Measurements from ENCODE around the gene ZNF440.
"Not testable (repeated sequence)": the region's sequence is repeated elsewhere in the genome, so short reads cannot be mapped to it uniquely, and the experiment has no call there.

Gene ZNF440

DNA sequence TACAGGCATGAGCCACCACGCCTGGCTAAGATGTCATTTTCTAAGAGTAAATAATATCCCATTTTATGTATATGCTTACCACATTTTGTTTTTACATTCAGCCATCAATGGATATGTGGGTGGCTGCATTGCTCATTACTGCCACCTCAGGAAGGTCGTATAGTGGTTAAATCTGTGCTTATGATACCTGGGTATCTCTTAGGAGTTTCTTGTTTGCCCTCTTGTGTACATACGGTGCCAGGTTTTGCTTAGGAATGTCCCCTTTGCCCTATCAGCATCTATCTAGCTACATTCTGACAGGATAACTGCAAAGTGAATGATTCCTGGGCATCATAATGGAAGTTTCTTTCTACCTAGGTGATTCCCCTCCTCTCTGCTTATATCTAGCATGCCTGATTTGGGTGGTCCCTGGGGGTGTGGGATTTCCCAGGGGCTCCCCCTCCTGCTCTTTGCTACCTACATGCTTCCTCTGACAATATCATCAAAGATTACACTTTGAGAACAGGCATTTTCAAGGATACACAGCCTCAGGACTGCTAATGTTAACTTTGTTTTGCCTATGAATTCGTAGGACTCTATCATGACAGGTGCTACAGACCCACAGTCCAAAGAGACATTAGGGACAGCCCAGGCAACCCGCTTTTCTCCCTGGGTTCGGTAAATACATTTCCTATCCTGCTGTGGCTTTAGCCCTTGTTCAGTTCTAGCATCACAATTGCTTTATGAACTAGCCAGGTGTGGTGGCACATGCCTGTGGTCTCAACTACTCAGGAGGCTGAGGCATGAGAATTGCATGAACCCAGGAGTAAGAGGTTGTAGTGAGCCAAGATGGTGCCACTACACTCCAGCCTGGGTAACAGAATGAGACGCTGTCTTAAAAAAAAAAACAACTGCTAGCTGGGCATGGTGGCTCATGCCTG lies 15.1 kb downstream of the ZNF440 start:
- DNase-seq (ENCODE audit: low spot score) = not testable (repeated sequence)

- no peak for DNase-seq (ENCODE audit: low spot score)
Observed at GRCh38 chr19:11832253-11832912, 18.3 kb downstream of the ZNF440 start.

DNA sequence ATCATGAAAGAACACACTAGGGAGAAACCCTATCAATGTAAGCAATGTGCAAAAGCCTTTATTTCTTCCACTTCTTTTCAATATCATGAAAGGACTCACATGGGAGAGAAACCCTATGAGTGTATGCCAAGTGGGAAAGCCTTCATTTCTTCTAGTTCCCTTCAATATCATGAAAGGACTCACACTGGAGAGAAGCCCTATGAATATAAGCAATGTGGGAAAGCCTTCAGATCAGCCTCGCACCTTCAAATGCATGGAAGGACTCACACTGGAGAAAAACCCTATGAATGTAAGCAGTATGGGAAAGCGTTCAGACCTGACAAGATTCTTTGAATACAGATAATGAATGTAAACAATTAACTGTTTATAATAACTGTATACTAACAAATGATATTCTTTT lies 19.5 kb downstream of the ZNF440 start:
- DNase-seq (ENCODE audit: low spot score) = no peak

DNA sequence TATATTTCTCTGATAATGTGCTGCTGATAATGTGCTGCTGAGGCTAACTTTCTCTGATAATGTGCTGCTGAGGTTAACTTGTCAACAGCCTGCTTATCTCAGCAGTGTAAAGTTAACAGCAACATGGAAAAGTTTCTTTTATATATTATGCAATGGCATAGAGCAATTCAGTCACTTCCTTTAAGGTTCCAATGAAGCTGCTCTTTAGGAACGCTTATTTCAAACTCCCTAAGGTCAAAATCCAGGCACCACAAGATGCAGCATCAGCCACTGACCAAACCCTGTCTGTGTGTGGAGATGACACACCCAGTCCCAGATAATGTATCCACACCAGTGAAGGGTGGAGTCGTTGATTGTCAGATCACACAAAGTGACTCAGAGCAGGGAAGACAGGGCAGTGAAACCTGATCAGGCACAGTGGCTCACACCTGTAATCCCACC lies 21.6 kb downstream of the ZNF440 start:
- DNase-seq (ENCODE audit: low spot score) = not testable (repeated sequence)

DNA sequence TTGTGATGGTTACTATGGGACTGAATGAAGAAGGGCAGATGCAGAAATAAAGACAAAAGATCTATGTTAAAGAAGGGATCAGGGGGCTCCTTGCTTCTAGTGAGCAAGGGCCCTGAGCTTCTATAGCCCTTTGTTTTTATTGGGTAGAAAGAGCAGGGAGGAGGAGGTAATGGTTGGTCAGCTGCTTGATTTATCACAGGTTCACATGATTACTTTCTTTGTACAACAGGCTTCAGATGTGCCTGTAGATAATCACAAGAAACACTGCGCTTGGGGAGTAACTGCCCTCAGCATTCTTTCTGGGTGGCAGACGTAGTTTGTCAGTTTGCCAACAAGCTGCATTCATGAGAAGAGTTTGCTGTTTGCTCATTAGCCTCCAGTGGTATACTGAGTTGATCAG lies 29.6 kb downstream of the ZNF440 start:
- DNase-seq (ENCODE audit: low spot score) = no peak

- peak; percentile 14 for DNase-seq (ENCODE audit: low spot score)
Observed at GRCh38 chr19:11847615-11848014, 33.5 kb downstream of the ZNF440 start.

DNA sequence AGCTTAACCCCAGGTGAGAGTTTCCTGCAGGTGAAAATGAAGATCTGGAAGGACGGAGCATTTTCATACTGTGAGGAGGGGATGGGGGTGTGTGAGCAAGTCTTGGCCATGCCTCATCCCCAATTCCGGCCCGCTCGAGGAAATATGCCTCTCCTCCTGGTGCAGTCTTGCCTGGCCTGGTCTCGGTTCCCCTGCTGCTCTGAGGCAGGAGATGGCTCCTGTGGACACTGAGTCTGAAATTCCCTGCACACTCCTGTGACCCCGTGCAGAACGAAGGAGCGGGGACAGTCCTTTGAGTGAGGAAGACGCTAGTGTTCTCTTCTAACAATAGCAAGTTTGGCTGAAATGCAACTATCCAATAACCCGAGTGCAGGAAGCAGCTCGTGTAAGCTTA lies 34.1 kb downstream of the ZNF440 start:
- no peak for DNase-seq (ENCODE audit: low spot score)

GRCh38 chr19:11848594-11849469 lies 34.8 kb downstream of the ZNF440 start, which contains the start of gene ZNF439:
Gene ZNF439, plus strand, starts transcription at chr19:11848726. Its CDS starts 142 bp downstream, at chr19:11848868.
- DNase-seq (ENCODE audit: low spot score) = peak; percentile 83

- not testable (repeated sequence) for DNase-seq (ENCODE audit: low spot score)
Observed at GRCh38 chr19:11850289-11850688, 36.2 kb downstream of the ZNF440 start.

GRCh38 chr19:11853358-11853757 lies 39.3 kb downstream of the ZNF440 start:
- no peak for DNase-seq (ENCODE audit: low spot score)

- no peak for DNase-seq (ENCODE audit: low spot score)
Observed at GRCh38 chr19:11856596-11857250, 42.6 kb downstream of the ZNF440 start.

DNA sequence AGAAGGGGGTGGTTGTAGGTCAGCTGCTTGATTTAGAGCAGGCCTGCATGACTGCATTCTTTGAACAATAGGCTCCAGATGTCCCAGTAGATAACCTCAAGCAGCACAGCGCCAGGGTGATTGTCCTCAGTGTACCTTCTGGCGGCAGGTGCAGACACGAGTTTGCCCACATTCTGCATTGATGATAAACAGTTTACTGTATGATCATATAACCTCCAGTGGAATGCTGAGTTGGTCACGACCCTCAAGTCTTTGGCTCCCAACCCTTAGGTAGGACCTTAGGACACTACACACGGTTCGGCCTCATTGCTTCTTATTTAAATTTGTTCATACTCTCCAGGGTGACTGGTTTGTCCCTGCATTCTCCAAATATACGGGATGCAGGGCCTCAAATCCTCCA lies 46.6 kb downstream of the ZNF440 start:
- no peak for DNase-seq (ENCODE audit: low spot score)

GRCh38 chr19:11861301-11861700 lies 47.2 kb downstream of the ZNF440 start:
- DNase-seq (ENCODE audit: low spot score) = no peak

DNA sequence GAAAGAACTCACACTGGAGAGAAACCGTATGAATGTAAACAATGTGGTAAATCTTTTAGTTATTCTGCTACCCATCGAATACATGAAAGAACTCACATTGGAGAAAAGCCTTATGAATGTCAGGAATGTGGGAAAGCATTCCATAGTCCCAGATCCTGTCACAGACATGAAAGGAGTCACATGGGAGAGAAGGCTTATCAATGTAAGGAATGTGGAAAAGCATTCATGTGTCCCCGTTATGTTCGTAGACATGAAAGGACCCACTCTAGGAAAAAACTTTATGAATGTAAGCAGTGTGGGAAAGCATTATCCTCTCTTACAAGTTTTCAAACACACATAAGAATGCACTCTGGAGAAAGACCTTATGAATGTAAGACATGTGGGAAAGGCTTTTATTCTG lies 53.7 kb downstream of the ZNF440 start:
- DNase-seq (ENCODE audit: low spot score) = not testable (repeated sequence)

DNA sequence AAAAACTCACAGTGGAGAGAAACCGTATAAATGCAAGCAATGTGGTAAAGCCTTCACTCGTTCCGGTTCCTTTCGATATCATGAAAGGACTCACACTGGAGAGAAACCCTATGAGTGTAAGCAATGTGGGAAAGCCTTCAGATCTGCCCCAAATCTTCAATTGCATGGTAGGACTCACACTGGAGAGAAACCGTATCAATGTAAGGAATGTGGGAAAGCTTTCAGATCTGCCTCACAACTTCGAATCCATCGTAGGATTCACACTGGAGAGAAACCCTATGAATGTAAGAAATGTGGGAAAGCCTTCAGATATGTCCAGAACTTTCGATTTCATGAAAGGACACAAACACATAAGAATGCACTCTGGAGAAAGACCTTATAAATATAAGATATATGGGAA lies 54.1 kb downstream of the ZNF440 start:
- no peak for DNase-seq (ENCODE audit: low spot score)

DNA sequence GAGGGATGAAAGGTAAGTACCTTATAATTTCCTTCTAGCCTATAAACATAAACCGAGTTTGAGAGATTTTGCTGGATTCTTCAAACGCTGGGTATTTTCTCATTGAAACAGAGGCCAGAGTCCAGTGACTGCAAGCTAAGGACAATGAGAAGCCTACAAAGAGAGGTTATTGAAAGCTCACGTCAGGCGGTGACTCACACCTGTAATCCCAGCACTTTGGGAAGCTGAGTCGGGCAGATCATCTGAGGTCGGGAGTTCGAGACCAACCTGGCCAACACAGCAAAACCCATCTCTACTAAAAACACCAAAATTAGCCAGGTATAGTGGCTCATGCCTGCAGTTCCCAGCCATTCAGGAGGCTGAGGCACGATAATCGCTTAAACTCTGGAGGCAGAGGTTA lies 58.6 kb downstream of the ZNF440 start:
- DNase-seq (ENCODE audit: low spot score) = no peak

- no peak for DNase-seq (ENCODE audit: low spot score)
Observed at GRCh38 chr19:11873762-11874161, 59.7 kb downstream of the ZNF440 start.

DNA sequence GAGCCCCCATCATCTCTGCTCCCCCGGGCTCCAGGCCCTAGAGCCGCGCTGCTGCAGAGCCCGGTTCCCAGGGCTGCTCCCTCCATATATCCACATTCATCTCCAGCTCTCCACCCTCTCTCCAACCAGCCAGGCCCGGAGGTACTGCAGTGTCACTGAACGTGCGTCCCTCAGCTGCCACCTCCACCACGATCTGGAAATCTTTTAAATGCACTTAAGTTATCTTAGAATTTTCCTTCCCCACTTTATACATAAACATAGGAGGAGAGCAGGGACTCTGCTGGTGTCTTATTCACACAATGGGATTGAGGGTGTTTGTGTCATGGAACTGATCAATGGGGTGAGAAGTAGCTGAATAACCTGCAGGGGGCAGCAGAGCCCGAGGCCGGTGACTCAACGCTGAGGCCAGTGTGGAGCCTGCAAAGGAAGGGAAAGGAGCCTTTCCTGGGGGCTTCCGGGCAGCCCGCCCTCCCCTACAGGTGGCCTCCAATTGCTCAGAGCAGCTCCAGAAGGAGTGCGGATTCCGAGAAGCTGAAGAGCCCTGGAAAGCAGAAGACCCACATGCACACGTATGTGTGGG lies 65.7 kb downstream of the ZNF440 start:
- peak; percentile 36 for DNase-seq (ENCODE audit: low spot score)

- no peak for DNase-seq (ENCODE audit: low spot score)
Observed at GRCh38 chr19:11880598-11880997, 66.5 kb downstream of the ZNF440 start.

DNA sequence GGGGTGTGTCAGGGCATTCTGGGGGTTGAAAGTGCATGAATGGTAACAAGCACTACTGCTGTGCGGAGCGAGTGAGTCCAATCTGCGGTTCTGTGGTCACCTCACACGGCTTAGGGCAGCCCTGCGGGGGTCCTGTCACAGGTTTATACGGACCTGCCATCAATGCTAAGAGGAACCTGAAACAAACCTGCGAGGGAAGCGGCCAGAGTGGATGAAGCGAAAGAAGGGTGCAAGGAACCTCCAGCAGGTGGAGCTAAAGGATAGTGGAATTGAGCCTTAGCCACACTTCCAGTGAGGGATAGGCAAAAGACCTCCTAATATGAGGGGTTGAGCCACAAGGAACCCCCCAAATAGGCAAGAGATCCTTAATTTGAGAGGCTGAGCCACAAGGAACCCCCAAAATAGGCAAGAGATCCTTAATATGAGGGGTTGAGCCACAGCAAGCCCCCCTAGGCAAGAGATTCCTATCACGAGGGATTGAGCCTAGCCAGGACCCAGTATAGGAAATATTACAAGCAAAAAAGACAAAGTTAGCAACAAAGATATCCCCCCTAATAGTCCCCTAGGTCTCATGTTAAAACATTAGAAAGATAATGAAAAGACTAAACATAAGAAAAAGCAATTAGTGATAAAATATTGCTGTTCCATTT lies 67.2 kb downstream of the ZNF440 start:
- peak; percentile 78 for DNase-seq (ENCODE audit: low spot score)

DNA sequence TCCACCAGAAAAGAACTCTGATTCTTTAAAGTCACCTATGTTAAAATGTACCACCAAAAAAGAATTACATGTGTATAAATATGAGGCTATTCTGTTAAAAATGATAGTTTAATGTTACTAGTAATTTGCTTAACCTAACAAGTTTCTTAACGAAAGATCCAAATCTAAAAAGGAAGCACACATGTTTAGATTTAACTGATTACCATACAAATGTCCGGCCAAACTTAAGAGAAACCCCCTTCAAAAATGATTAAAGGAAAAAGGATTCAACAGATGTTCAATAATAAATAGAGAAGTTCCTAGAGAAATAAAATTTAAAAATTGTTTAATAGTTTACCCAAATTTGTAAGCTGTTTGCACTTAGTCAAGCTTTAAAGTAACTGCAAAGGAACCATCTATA lies 68.5 kb downstream of the ZNF440 start:
- DNase-seq (ENCODE audit: low spot score) = no peak
